ENCODE measurements around the gene TBC1D7.

Gene TBC1D7

GRCh38 chr6:13267142-13267651, 61.1 kb downstream of the TBC1D7 start:
- H3K9ac ChIP-seq, result no peak overlapping the region
- no peak overlapping the region for H3K27ac ChIP-seq
- H3K4me2 ChIP-seq, result peak overlapping the region; percentile 56
- no peaks in the 10 kb centered on the region for H3K36me3 ChIP-seq
- no peak for TF ChIP-seq Cebpa-rat (IDR thresholded peaks at IDR 0.05)
- H3K9me3 ChIP-seq, result no peaks in the 10 kb centered on the region
- peaks cover 82% of the 10 kb centered on the region for H3K4me1 ChIP-seq
- no peaks in the 10 kb centered on the region for H4K20me1 ChIP-seq
- no peak overlapping the region for H3K4me3 ChIP-seq
- H3K27me3 ChIP-seq, result no peaks in the 10 kb centered on the region; the same call in 1 of the 2 replicates

GRCh38 chr6:13263669-13264068, 64.7 kb downstream of the TBC1D7 start:
- Histone ChIP-seq H3K9me3 (no peaks in the 10 kb centered on the region), H3K36me3 (no peaks in the 10 kb centered on the region), H3K4me1 (peaks cover 82% of the 10 kb centered on the region), H3K27me3 (no peaks in the 10 kb centered on the region), H3K4me2 (peak overlapping the region; percentile 88), H3K4me3 (no peak overlapping the region), H3K9ac (no peak overlapping the region), H4K20me1 (no peaks in the 10 kb centered on the region), H3K27ac (peak overlapping the region; percentile 94; the same call in 1 of the 2 replicates)
- TF ChIP-seq Cebpa-rat (IDR thresholded peaks at IDR 0.05), result no peak

- Histone ChIP-seq H3K4me3 (peak overlapping the region; percentile 55), H3K4me2 (peak overlapping the region; percentile 88), H3K27me3 (no peaks in the 10 kb centered on the region), H3K27ac (peak overlapping the region; percentile 94), H4K20me1 (no peaks in the 10 kb centered on the region), H3K9me3 (no peaks in the 10 kb centered on the region), H3K4me1 (peaks cover 82% of the 10 kb centered on the region), H3K36me3 (no peaks in the 10 kb centered on the region), H3K9ac (peak overlapping the region; percentile 79)
- TF ChIP-seq Cebpa-rat (IDR thresholded peaks at IDR 0.05), result no peak
Observed at GRCh38 chr6:13262302-13263230, 65.8 kb downstream of the TBC1D7 start.

GRCh38 chr6:13261464-13261994, 66.8 kb downstream of the TBC1D7 start:
- H3K9me3 ChIP-seq, result peaks cover 6% of the 10 kb centered on the region; the same call in 1 of the 2 replicates
- H3K36me3 ChIP-seq, result no peaks in the 10 kb centered on the region
- peak overlapping the region; percentile 79 for H3K9ac ChIP-seq
- no peaks in the 10 kb centered on the region for H3K27me3 ChIP-seq
- peak overlapping the region; percentile 94 for H3K27ac ChIP-seq
- no peaks in the 10 kb centered on the region for H4K20me1 ChIP-seq
- peak overlapping the region; percentile 88 for H3K4me2 ChIP-seq
- TF ChIP-seq Cebpa-rat (IDR thresholded peaks at IDR 0.05), result no peak
- H3K4me3 ChIP-seq, result peak overlapping the region; percentile 55
- H3K4me1 ChIP-seq, result peaks cover 82% of the 10 kb centered on the region

GRCh38 chr6:13260831-13261230, 67.5 kb downstream of the TBC1D7 start:
- no peaks in the 10 kb centered on the region for H4K20me1 ChIP-seq

GRCh38 chr6:13260101-13260598, 68.2 kb downstream of the TBC1D7 start:
- Histone ChIP-seq H4K20me1 (no peaks in the 10 kb centered on the region), H3K27ac (peak overlapping the region; percentile 94), H3K27me3 (no peaks in the 10 kb centered on the region), H3K36me3 (no peaks in the 10 kb centered on the region; the same call in 1 of the 2 replicates), H3K4me1 (peaks cover 94% of the 10 kb centered on the region), H3K9me3 (peaks cover 18% of the 10 kb centered on the region), H3K9ac (peak overlapping the region; percentile 79), H3K4me2 (peak overlapping the region; percentile 88), H3K4me3 (peak overlapping the region; percentile 55; the same call in 1 of the 2 replicates)
- TF ChIP-seq Cebpa-rat (IDR thresholded peaks at IDR 0.05), result no peak

More at GRCh38 chr6:13260831-13261230, 67.5 kb downstream of the TBC1D7 start:
- peak overlapping the region; percentile 79 for H3K9ac ChIP-seq
- TF ChIP-seq Cebpa-rat (IDR thresholded peaks at IDR 0.05), result no peak
- H3K9me3 ChIP-seq, result peaks cover 11% of the 10 kb centered on the region
- no peaks in the 10 kb centered on the region for H3K27me3 ChIP-seq
- peak overlapping the region; percentile 94 for H3K27ac ChIP-seq
- no peaks in the 10 kb centered on the region; the same call in 1 of the 2 replicates for H3K36me3 ChIP-seq
- peak overlapping the region; percentile 88 for H3K4me2 ChIP-seq
- peak overlapping the region; percentile 55 for H3K4me3 ChIP-seq
- peaks cover 89% of the 10 kb centered on the region for H3K4me1 ChIP-seq

- Histone ChIP-seq H3K4me2 (peak overlapping the region; percentile 88), H4K20me1 (no peaks in the 10 kb centered on the region), H3K27ac (peak overlapping the region; percentile 94), H3K9ac (peak overlapping the region; percentile 79; the same call in 1 of the 2 replicates), H3K4me1 (peaks cover 98% of the 10 kb centered on the region), H3K36me3 (no peaks in the 10 kb centered on the region; the same call in 1 of the 2 replicates), H3K4me3 (no peak overlapping the region), H3K9me3 (peaks cover 25% of the 10 kb centered on the region), H3K27me3 (no peaks in the 10 kb centered on the region)
- no peak for TF ChIP-seq Cebpa-rat (IDR thresholded peaks at IDR 0.05)
Observed at GRCh38 chr6:13259393-13259792, 68.9 kb downstream of the TBC1D7 start.

- no peaks in the 10 kb centered on the region for H4K20me1 ChIP-seq
- 0 out of 2 replicates have a peak overlapping the region, but pooled peaks have one; percentile 42 for H3K27ac ChIP-seq
- 0 out of 2 replicates have a peak overlapping the region, but pooled peaks have one; percentile 9 for H3K4me3 ChIP-seq
- peaks cover 80% of the 10 kb centered on the region for H3K4me1 ChIP-seq
- no peak for TF ChIP-seq Cebpa-rat (IDR thresholded peaks at IDR 0.05)
- H3K27me3 ChIP-seq, result no peaks in the 10 kb centered on the region
- H3K9ac ChIP-seq, result no peak overlapping the region
- H3K4me2 ChIP-seq, result peak overlapping the region; percentile 88; the same call in 1 of the 2 replicates
- peaks cover 26% of the 10 kb centered on the region for H3K9me3 ChIP-seq
- H3K36me3 ChIP-seq, result no peaks in the 10 kb centered on the region; the same call in 1 of the 2 replicates
Observed at GRCh38 chr6:13256266-13257001, 71.9 kb downstream of the TBC1D7 start.
